Dermis lymphatic vessel endothelial cell (primary cell): ENCODE measurements around the gene ILDR2. TPM values are rescaled to one million over a fixed set of nuclear protein-coding genes. Genes with fewer than 3 reads are reported as not detected.

Source experiments
- total RNA-seq: library from RNA; depleted of rRNA; stranded (reverse); fragments of >200 nt; gene quantifications from 2 replicates; pipeline ENCODE4 v1.2.1, GENCODE V29; 2014

Gene ILDR2, protein sequence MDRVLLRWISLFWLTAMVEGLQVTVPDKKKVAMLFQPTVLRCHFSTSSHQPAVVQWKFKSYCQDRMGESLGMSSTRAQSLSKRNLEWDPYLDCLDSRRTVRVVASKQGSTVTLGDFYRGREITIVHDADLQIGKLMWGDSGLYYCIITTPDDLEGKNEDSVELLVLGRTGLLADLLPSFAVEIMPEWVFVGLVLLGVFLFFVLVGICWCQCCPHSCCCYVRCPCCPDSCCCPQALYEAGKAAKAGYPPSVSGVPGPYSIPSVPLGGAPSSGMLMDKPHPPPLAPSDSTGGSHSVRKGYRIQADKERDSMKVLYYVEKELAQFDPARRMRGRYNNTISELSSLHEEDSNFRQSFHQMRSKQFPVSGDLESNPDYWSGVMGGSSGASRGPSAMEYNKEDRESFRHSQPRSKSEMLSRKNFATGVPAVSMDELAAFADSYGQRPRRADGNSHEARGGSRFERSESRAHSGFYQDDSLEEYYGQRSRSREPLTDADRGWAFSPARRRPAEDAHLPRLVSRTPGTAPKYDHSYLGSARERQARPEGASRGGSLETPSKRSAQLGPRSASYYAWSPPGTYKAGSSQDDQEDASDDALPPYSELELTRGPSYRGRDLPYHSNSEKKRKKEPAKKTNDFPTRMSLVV
- total RNA-seq: under 0.01 TPM in 1 of 2 replicates, not detected in the other

DNA sequence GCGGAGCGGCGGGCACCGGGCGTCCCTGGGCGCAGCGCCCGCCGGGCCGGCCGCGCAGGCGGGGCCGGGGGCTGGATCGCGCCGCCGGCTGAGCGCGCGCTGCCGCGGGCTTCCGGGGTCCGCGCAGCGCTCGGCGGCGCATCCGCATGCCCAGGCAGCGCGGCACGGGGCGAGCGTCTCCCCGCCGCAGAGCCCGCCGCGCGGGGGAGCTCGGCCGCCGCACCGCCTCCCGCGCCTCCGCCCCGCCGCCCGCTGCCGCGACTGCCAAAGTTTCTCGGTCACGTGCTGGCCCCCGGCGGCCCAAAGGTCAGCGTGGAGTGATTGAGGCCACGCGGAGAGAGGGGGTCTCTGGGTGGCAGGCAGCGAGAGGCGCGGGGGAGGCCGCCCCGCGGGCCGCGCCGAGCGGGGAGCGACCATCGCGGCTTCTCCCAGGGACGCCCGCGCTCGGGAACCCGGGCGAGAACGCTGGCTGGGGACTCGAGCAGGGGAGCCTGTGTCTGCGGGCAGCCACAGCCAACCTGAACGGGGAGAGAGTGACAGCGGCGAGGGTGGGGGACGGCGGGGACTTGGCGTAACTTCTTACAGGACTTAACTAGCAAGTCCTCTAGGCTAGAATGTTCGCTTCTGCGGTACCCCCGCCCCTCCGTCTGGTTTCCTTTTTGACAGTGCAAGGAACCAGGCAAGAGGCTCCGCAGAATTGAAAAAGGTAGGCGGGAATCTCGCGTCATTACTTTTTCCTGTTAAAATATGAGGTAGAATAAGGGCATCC lies at the start of gene ILDR2:
Gene ILDR2 (minus strand): TSS at position 180 of the 769 bp plus-strand sequence. CDS start 272 bp downstream, outside the sequence.

GRCh38 chr1:166988974-166989515 lies 13.7 kb upstream of the ILDR2 start, which contains the start of gene MAEL:
MAEL (plus strand) TSS chr1:166989280; CDS start chr1:166989353, 73 bp downstream.

GRCh38 chr1:166875734-166876539 lies 99.4 kb downstream of the ILDR2 start, which contains the start of gene TADA1:
TADA1 (minus strand) TSS chr1:166876264; CDS start chr1:166876233, 31 bp downstream.

Other genes with a start within 250 kb of the ILDR2 start
- gene POGK, start 136.1 kb downstream of the ILDR2 start, total RNA-seq: 16.3 and 20.6 TPM in 2 replicates
- gene TADA1, start 99.3 kb downstream of the ILDR2 start, total RNA-seq: 10.3 and 12.2 TPM in 2 replicates
- not detected in 2 replicates for gene MAEL, start 13.7 kb upstream of the ILDR2 start, total RNA-seq
- not detected in 2 replicates for gene GPA33, start 114.8 kb upstream of the ILDR2 start, total RNA-seq
- not detected in 2 replicates for gene STYXL2, start 118.5 kb upstream of the ILDR2 start, total RNA-seq
- gene POU2F1, start 245.3 kb upstream of the ILDR2 start, total RNA-seq: 4.8 and 5.7 TPM in 2 replicates